OCI-LY7 (cell line): ENCODE data around the gene FAM89B. TPM values are rescaled to one million over a fixed set of nuclear protein-coding genes. Genes with fewer than 3 reads are reported as not detected.

Source experiments
- BruUV-seq: library from RNA; stranded (reverse); fragments of 400-500 nt; replicated peaks from 2 replicates; lab custom pipeline; 2021; lab: Mats Ljungman, UMichigan
- CTCF ChIA-PET: fragments of 300-600 bp; sonication (Branson Sonifier 250); formaldehyde crosslinking; loops from one replicate; lab custom pipeline; 2022; ENCODE audit warnings: antibody characterized with exemption; ENCODE audit not compliant: unreplicated experiment; lab: Charles Lee
- POLR2A ChIA-PET: fragments of 300-600 bp; sonication (Branson Sonifier 250); formaldehyde crosslinking; loops from one replicate; lab custom pipeline; 2022; ENCODE audit warnings: antibody characterized with exemption; lab: Charles Lee
- DNase-seq: peaks from one replicate; pipeline ENCODE4 v3.0.0-alpha.2; 2015; ENCODE audit warnings: low spot score
- H2AFZ ChIP-seq: fragments of 200-600 bp; sonication (generic), shearing (Covaris generic); 2 replicates; pipeline ENCODE4 v1.6.1; 2014; ENCODE audit warnings: mild to moderate bottlenecking, antibody characterized with exemption, low read length, moderate library complexity
- H3K27ac ChIP-seq: fragments of 200-600 bp; sonication (generic); 2 replicates; pipeline ENCODE4 v1.5.1; 2014; ENCODE audit warnings: mixed run types, low read depth, mild to moderate bottlenecking, moderate library complexity, low read length, inconsistent platforms; ENCODE audit not compliant: poor library complexity, severe bottlenecking
- H3K36me3 ChIP-seq: fragments of 200-600 bp; sonication (generic); 2 replicates; pipeline ENCODE4 v1.6.1; 2014; ENCODE audit warnings: mild to moderate bottlenecking, antibody characterized with exemption, low read length, moderate library complexity, mixed read lengths; ENCODE audit not compliant: insufficient read depth
- H3K4me1 ChIP-seq: fragments of 200-600 bp; sonication (generic); 2 replicates; pipeline ENCODE4 v1.5.1; 2014; ENCODE audit warnings: mild to moderate bottlenecking, low read length; ENCODE audit not compliant: insufficient read depth, poor library complexity, severe bottlenecking
- H3K4me2 ChIP-seq: fragments of 200-600 bp; sonication (generic); 2 replicates; pipeline ENCODE4 v1.6.1; 2014; ENCODE audit warnings: mild to moderate bottlenecking, low read length
- H3K4me3 ChIP-seq: fragments of 200-600 bp; sonication (generic); 2 replicates; pipeline ENCODE4 v1.5.1; 2014; ENCODE audit warnings: mild to moderate bottlenecking, low read depth, low read length; ENCODE audit not compliant: poor library complexity, severe bottlenecking
- H3K79me2 ChIP-seq: fragments of 200-600 bp; sonication (generic); 2 replicates; pipeline ENCODE4 v1.6.1; 2016; ENCODE audit warnings: low read depth, mild to moderate bottlenecking, low read length, moderate library complexity, mixed read lengths; ENCODE audit not compliant: insufficient read depth
- H3K9me2 ChIP-seq: fragments of 200-600 bp; sonication (generic); 2 replicates; pipeline ENCODE4 v1.6.1; 2016; ENCODE audit warnings: mild to moderate bottlenecking, low read length, mixed read lengths; ENCODE audit not compliant: insufficient read depth
- H3K9me3 ChIP-seq: fragments of 200-600 bp; sonication (generic); 2 replicates; pipeline ENCODE4 v1.6.1; 2014; ENCODE audit warnings: mild to moderate bottlenecking, mixed run types, low read length, mixed read lengths
- H4K20me1 ChIP-seq: fragments of 200-600 bp; sonication (generic); 2 replicates; pipeline ENCODE4 v1.6.1; 2014; ENCODE audit warnings: mild to moderate bottlenecking, antibody characterized with exemption, low read length, moderate library complexity, mixed read lengths; ENCODE audit not compliant: insufficient read depth
- CTCF ChIP-seq: fragments of 200-600 bp; sonication (generic); conservative IDR thresholded peaks from 2 replicates; pipeline ENCODE4 v1.5.1; 2014; ENCODE audit warnings: mild to moderate bottlenecking, antibody characterized with exemption, low read length, moderate library complexity, mixed read lengths
- EZH2phosphoT487 ChIP-seq: fragments of 200-600 bp; sonication (generic); IDR thresholded peaks from 2 replicates; pipeline ENCODE4 v1.6.1; 2018; ENCODE audit warnings: low read depth, borderline replicate concordance, mild to moderate bottlenecking, mixed run types, antibody characterized with exemption, low read length, moderate library complexity, mixed read lengths
- intact Hi-C: fragments of 100-400 bp; cut with micrococcal nuclease; formaldehyde crosslinking; loops from one replicate; pipeline ENCODE4 v1.10.0; 2022; ENCODE audit not compliant: unreplicated experiment
- total RNA-seq, 2 experiments: library from RNA; depleted of rRNA in 1 of 2; stranded (reverse); fragments of >200 nt in 1 of 2; shearing (Covaris generic) in 1 of 2; gene quantifications; 2 replicates each; pipeline ENCODE4 v1.2.3, GENCODE V29; 2014 to 2022

The FAM89B gene
- total RNA-seq, 2 experiments from 2014 or later = 17.9 to 26.4 TPM

- CTCF ChIA-PET = interaction anchor here (0.6 kb wide), 1 partner anchor 102 kb away, joined by 3 read pairs; no protein-coding TSS in a partner anchor
- POLR2A ChIA-PET = no interaction called here
- Histone ChIP-seq H3K9me2 (no peaks in the 10 kb centered on the region), H3K4me2 (peak overlapping the region; percentile 99), H3K36me3 (peaks cover 54% of the 10 kb centered on the region), H3K4me3 (peak overlapping the region; percentile 97), H3K27ac (peak overlapping the region; percentile 75), H2AFZ (no peak overlapping the region), H3K79me2 (peaks cover 48% of the 10 kb centered on the region), H3K9me3 (no peaks in the 10 kb centered on the region), H4K20me1 (no peaks in the 10 kb centered on the region), H3K4me1 (peaks cover 31% of the 10 kb centered on the region)
- no peak for TF ChIP-seq EZH2phosphoT487
- peak; percentile 43 for TF ChIP-seq CTCF
- DNase-seq = peak; percentile 40
- no TSS peak for BruUV-seq
- intact Hi-C loops = no loop called here
Observed at GRCh38 chr11:65617136-65617850, 45.0 kb downstream of the FAM89B start.

GRCh38 chr11:65617990-65618751 is 45.8 kb downstream of the FAM89B start:
- Histone ChIP-seq H3K4me2 (peak overlapping the region; percentile 6; the same call in 1 of the 2 replicates), H3K27ac (no peak overlapping the region), H4K20me1 (no peaks in the 10 kb centered on the region), H2AFZ (no peak overlapping the region), H3K36me3 (peaks cover 59% of the 10 kb centered on the region), H3K9me3 (no peaks in the 10 kb centered on the region), H3K4me1 (peaks cover 23% of the 10 kb centered on the region), H3K4me3 (no peak overlapping the region), H3K79me2 (peaks cover 40% of the 10 kb centered on the region), H3K9me2 (no peaks in the 10 kb centered on the region)
- no peak for TF ChIP-seq EZH2phosphoT487
- TF ChIP-seq CTCF = no peak
- ChIA-PET POLR2A (no interaction called here), CTCF (no interaction called here)
- DNase-seq = no peak
- BruUV-seq = no TSS peak
- intact Hi-C loops = no loop called here
